Adrenal gland (tissue), 5 donors: ENCODE measurements around the gene ETV3.

ENCODE experiments used
- POLR2A ChIP-seq, 2 donors: fragments of 450-650 bp; IDR thresholded peaks; one replicate each; pipeline ENCODE4 v1.6.1; 2017; ENCODE audit warnings: antibody characterized with exemption in 2 of 2, mild to moderate bottlenecking in 2 of 2, moderate library complexity in 1 of 2
- TF ChIP-seq, protein P1 (sequence below), 6 experiments: fragments of 450-650 bp in 4 of 6; fragments of 200-600 bp in 2 of 6; sonication (generic) in 1 of 6; IDR thresholded peaks; 1 replicate in 5 of 6; 2 replicates in 1 of 6; pipeline versions ENCODE4 v1.5.1 to v1.8.0; 2016 to 2021; ENCODE audit warnings: antibody characterized with exemption in 6 of 6, mild to moderate bottlenecking in 2 of 6, moderate library complexity in 1 of 6
- donor health status: DM: no; HTN: no; CAD: no.

DNA sequence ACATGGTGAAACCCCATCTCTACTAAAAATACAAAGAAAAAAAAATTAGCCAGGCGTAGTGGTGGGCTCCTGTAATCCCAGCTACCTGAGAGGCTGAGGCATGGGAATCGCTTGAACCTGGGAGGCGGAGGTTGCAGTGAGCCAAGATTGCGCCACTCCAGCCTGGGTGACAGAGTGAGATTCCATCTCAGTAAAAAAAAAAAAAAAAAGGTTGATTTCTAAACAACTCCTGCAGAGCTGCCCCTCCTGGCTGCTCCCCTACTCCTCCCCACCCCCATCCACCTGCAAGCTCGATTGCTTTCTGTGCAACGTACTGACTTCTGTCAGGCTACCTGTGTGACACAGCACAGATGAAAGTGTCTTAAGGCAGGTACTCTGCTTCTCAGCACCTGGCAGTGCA, 51.9 kb downstream of the ETV3 start:
- no peak for TF ChIP-seq POLR2A (IDR thresholded peaks at IDR 0.05)
- TF ChIP-seq, protein P1, sequence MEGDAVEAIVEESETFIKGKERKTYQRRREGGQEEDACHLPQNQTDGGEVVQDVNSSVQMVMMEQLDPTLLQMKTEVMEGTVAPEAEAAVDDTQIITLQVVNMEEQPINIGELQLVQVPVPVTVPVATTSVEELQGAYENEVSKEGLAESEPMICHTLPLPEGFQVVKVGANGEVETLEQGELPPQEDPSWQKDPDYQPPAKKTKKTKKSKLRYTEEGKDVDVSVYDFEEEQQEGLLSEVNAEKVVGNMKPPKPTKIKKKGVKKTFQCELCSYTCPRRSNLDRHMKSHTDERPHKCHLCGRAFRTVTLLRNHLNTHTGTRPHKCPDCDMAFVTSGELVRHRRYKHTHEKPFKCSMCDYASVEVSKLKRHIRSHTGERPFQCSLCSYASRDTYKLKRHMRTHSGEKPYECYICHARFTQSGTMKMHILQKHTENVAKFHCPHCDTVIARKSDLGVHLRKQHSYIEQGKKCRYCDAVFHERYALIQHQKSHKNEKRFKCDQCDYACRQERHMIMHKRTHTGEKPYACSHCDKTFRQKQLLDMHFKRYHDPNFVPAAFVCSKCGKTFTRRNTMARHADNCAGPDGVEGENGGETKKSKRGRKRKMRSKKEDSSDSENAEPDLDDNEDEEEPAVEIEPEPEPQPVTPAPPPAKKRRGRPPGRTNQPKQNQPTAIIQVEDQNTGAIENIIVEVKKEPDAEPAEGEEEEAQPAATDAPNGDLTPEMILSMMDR (IDR thresholded peaks at IDR 0.05), result no peak
